HepG2 (cell line): ENCODE data around the gene PEA15. TPM values are rescaled to one million over a fixed set of nuclear protein-coding genes. Genes with fewer than 3 reads are reported as not detected.

Source experiments
- CC2D1A ChIP-seq: sonication (generic); formaldehyde crosslinking; IDR thresholded peaks from 2 replicates; pipeline ENCODE4 v1.8.1; 2023; ENCODE audit warnings: mild to moderate bottlenecking, missing genetic modification reagents
- DNMT1 ChIP-seq: sonication (generic); formaldehyde crosslinking; IDR thresholded peaks from 2 replicates; pipeline ENCODE4 v1.5.1; 2020; ENCODE audit warnings: mild to moderate bottlenecking, missing genetic modification reagents
- FOXJ3 ChIP-seq: sonication (generic); formaldehyde crosslinking; IDR thresholded peaks from 2 replicates; pipeline ENCODE4 v1.4.0; 2020; ENCODE audit warnings: missing genetic modification reagents, mild to moderate bottlenecking, borderline replicate concordance
- HES4 ChIP-seq: sonication (generic); formaldehyde crosslinking; IDR thresholded peaks from 2 replicates; pipeline ENCODE4 v1.9.0; 2021; ENCODE audit warnings: mild to moderate bottlenecking, missing genetic modification reagents, borderline replicate concordance
- MEIS1 ChIP-seq: sonication (generic); formaldehyde crosslinking; IDR thresholded peaks from 2 replicates; pipeline ENCODE4 v1.9.0; 2021; ENCODE audit warnings: mild to moderate bottlenecking, missing genetic modification reagents, moderate library complexity, borderline replicate concordance
- NFATC3 ChIP-seq: sonication (generic); formaldehyde crosslinking; IDR thresholded peaks from 2 replicates; pipeline ENCODE4 v1.5.1; 2020; ENCODE audit warnings: mild to moderate bottlenecking, missing genetic modification reagents
- PAXIP1 ChIP-seq: sonication (generic); formaldehyde crosslinking; conservative IDR thresholded peaks from 2 replicates; pipeline ENCODE4 v1.4.0; 2020; ENCODE audit warnings: mild to moderate bottlenecking, missing genetic modification reagents, moderate library complexity
- SALL2 ChIP-seq: sonication (generic); formaldehyde crosslinking; IDR thresholded peaks from 2 replicates; pipeline ENCODE4 v1.8.1; 2023; ENCODE audit warnings: mild to moderate bottlenecking, missing genetic modification reagents, inconsistent platforms
- TEF ChIP-seq: sonication (generic); formaldehyde crosslinking; IDR thresholded peaks from 2 replicates; pipeline ENCODE4 v1.5.0; 2020; ENCODE audit warnings: missing genetic modification reagents
- YEATS4 ChIP-seq: sonication (generic); formaldehyde crosslinking; IDR thresholded peaks from 2 replicates; pipeline ENCODE4 v1.4.0; 2020; ENCODE audit warnings: missing genetic modification reagents, borderline replicate concordance
- ZBTB42 ChIP-seq: sonication (generic); formaldehyde crosslinking; IDR thresholded peaks from 2 replicates; pipeline ENCODE4 v1.5.0; 2020; ENCODE audit warnings: mild to moderate bottlenecking, missing genetic modification reagents
- ZGPAT ChIP-seq: IDR thresholded peaks from 2 replicates; pipeline ENCODE4 v1.6.1; 2016; ENCODE audit warnings: mild to moderate bottlenecking
- ZNF12 ChIP-seq: sonication (generic); formaldehyde crosslinking; IDR thresholded peaks from 2 replicates; pipeline ENCODE4 v1.5.0; 2020; ENCODE audit warnings: missing genetic modification reagents
- ZNF205 ChIP-seq: IDR thresholded peaks from 2 replicates; pipeline ENCODE4 v1.6.1; 2018; ENCODE audit warnings: missing biosample characterization, missing genetic modification reagents
- ZNF263 ChIP-seq: sonication (generic); formaldehyde crosslinking; IDR thresholded peaks from 2 replicates; pipeline ENCODE4 v1.4.0; 2020; ENCODE audit warnings: missing genetic modification reagents
- ZNF788 ChIP-seq: sonication (generic); formaldehyde crosslinking; IDR thresholded peaks from 2 replicates; pipeline ENCODE4 v1.5.0; 2020; ENCODE audit warnings: mild to moderate bottlenecking, missing genetic modification reagents, borderline replicate concordance
- ZSCAN12 ChIP-seq: sonication (generic); formaldehyde crosslinking; IDR thresholded peaks from 2 replicates; pipeline ENCODE4 v1.9.0; 2021; ENCODE audit warnings: mild to moderate bottlenecking, missing genetic modification reagents
- ZSCAN30 ChIP-seq: sonication (generic); formaldehyde crosslinking; IDR thresholded peaks from 2 replicates; pipeline ENCODE4 v1.5.0; 2020; ENCODE audit warnings: mild to moderate bottlenecking, missing genetic modification reagents
- ZSCAN31 ChIP-seq: sonication (generic); formaldehyde crosslinking; IDR thresholded peaks from 2 replicates; pipeline ENCODE4 v1.5.0; 2020; ENCODE audit warnings: low read depth, mild to moderate bottlenecking, missing genetic modification reagents
- polyA plus RNA-seq, 8 experiments: library from polyadenylated mRNA; depleted of rRNA in 3 of 8; stranded (reverse) in 7 of 8; unstranded in 1 of 8; fragments of >200 nt; fragmentation: Illumina TruSeq in 4 of 8; extraction: Trizol in 4 of 8; gene quantifications; 2 replicates each; pipeline versions ENCODE4 v1.2.1 to v1.2.3, GENCODE V29; 2011 to 2016; ENCODE audit warnings: low read depth in 4 of 8, missing spikeins in 1 of 8, mixed read lengths in 1 of 8; ENCODE audit not compliant: insufficient read depth in 1 of 8
- total RNA-seq, 5 experiments: library from RNA; depleted of rRNA; stranded (reverse); fragments of >200 nt; fragmentation: Illumina TruSeq; extraction: Trizol; gene quantifications; 2 replicates each; pipeline ENCODE4 v1.2.3, GENCODE V29; 2016; ENCODE audit warnings: low read depth in 1 of 5
- TF ChIP-seq, protein P1 (sequence below): IDR thresholded peaks from 2 replicates; pipeline ENCODE4 v1.6.1; 2016; ENCODE audit warnings: low read depth, control low read depth
- TF ChIP-seq, protein P2 (sequence below): sonication (generic); formaldehyde crosslinking; IDR thresholded peaks from 2 replicates; pipeline ENCODE4 v1.8.0; 2022; ENCODE audit warnings: missing genetic modification reagents, mild to moderate bottlenecking, borderline replicate concordance
- TF ChIP-seq, protein P3 (sequence below): IDR thresholded peaks from 2 replicates; pipeline ENCODE4 v1.6.1; 2012; ENCODE audit warnings: inconsistent platforms

PEA15 gene
- total and polyA plus RNA-seq, 2 of the 13 experiments (the other 11 are each of a cell fraction or from before 2014, with no cell fraction given): 12.1 to 35.2 TPM

DNA sequence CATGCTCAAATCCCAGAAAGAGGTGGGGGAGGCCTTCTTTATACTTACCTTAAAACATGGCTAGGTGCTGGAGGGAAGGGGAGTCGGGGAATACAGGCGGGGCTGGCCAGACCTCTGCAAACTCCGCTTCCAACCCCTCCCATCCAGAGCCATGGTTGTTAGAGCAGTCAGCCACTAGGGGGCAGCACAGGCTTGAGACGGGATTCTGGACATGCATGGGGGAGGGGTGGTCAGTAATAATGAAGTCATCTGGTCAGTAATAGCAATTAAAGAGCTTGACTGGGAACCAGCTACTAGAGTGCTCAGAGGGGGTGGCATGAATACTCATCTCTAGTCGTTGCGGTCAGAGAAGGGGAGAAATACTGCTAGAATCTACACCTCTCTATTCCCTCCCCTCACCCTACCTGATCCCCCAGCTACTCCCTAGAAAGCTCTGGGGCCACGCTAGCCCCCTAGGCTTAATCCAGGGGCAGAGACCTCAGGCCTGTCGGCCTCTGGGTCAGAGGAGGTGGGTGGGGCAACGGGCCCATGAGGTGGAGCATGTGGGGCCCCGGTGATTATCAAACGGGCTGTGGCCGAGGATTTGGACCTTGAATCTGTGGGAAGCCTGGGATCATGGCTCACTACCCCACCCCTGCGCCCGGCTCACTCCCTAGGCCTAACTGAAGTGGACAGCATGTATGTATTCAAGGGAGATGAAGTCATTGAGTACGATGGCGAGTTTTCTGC lies 11.9 kb upstream of the PEA15 start (continued):
- TF ChIP-seq ZNF205 (CRISPR knock-in tag) (0 out of 2 replicates have a peak, but pooled peaks have one; percentile 25), FOXJ3 (CRISPR knock-in tag) (no peak), ZSCAN30 (no peak), ZBTB42 (CRISPR knock-in tag) (no peak), ZNF12 (no peak), PAXIP1 (CRISPR knock-in tag) (peak; percentile 83), YEATS4 (peak; percentile 61; the same call in 1 of the 2 replicates), ZNF263 (CRISPR knock-in tag) (no peak), DNMT1 (CRISPR knock-in tag) (no peak), NFATC3 (no peak), SALL2 (peak; percentile 37; the same call in 1 of the 2 replicates), ZSCAN31 (peak; percentile 27; the same call in 1 of the 2 replicates), HES4 (CRISPR knock-in tag) (no peak), ZSCAN12 (CRISPR knock-in tag) (no peak), MEIS1 (CRISPR knock-in tag) (no peak), CC2D1A (CRISPR knock-in tag) (no peak), ZGPAT (no peak), TEF (CRISPR knock-in tag) (no peak), ZNF788 (CRISPR knock-in tag) (no peak; the same call in 1 of the 2 replicates)
- TF ChIP-seq, protein P1, sequence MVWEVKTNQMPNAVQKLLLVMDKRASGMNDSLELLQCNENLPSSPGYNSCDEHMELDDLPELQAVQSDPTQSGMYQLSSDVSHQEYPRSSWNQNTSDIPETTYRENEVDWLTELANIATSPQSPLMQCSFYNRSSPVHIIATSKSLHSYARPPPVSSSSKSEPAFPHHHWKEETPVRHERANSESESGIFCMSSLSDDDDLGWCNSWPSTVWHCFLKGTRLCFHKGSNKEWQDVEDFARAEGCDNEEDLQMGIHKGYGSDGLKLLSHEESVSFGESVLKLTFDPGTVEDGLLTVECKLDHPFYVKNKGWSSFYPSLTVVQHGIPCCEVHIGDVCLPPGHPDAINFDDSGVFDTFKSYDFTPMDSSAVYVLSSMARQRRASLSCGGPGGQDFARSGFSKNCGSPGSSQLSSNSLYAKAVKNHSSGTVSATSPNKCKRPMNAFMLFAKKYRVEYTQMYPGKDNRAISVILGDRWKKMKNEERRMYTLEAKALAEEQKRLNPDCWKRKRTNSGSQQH (CRISPR knock-in tag): no peak
- TF ChIP-seq, protein P2, sequence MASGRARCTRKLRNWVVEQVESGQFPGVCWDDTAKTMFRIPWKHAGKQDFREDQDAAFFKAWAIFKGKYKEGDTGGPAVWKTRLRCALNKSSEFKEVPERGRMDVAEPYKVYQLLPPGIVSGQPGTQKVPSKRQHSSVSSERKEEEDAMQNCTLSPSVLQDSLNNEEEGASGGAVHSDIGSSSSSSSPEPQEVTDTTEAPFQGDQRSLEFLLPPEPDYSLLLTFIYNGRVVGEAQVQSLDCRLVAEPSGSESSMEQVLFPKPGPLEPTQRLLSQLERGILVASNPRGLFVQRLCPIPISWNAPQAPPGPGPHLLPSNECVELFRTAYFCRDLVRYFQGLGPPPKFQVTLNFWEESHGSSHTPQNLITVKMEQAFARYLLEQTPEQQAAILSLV (CRISPR knock-in tag): 0 out of 2 replicates have a peak, but pooled peaks have one; percentile 44
- TF ChIP-seq, protein P3, sequence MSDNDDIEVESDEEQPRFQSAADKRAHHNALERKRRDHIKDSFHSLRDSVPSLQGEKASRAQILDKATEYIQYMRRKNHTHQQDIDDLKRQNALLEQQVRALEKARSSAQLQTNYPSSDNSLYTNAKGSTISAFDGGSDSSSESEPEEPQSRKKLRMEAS: peak; percentile 42; the same call in 1 of the 2 replicates
